Measurements from ENCODE around the gene USH2A. TPM values are rescaled to one million over a fixed set of nuclear protein-coding genes. Genes with fewer than 3 reads are reported as not detected.

The USH2A gene
- total RNA-seq, 1 experiment from 2014 or later = not detected

GRCh38 chr1:215581896-215582295 is 841.4 kb downstream of the USH2A start:
- POLR2A ChIA-PET = no interaction called here
- Histone ChIP-seq H3K4me3 (replicated peaks in 1 of 2; ENCODE audit: low read depth in 1 of 2, low read length in 2 of 2) (no peak overlapping the region), H3K36me3 (ENCODE audit: control insufficient read depth in 1 of 2, insufficient read depth in 2 of 2, low read length in 2 of 2) (peaks cover 11 to 28% of the 10 kb centered on the region in 2 experiments; a peak in 3 of 4 replicates), H3K9ac (ENCODE audit: low read length) (no peak overlapping the region), H3K9me2 (ENCODE audit: insufficient read depth) (no peaks in the 10 kb centered on the region), H2AFZ (ENCODE audit: low read depth, low read length, poor library complexity, severe bottlenecking) (no peak overlapping the region), H3K4me2 (ENCODE audit: low read length) (0 out of 2 replicates have a peak overlapping the region, but pooled peaks have one; percentile 5), H3K27me3 (ENCODE audit: insufficient read depth, low read length) (no peaks in the 10 kb centered on the region), H3K4me1 (ENCODE audit: control insufficient read depth in 1 of 2, insufficient read depth in 2 of 2, low read length in 2 of 2) (peaks cover 12 to 34% of the 10 kb centered on the region in 2 experiments), H3K9me3 (ENCODE audit: control insufficient read depth in 1 of 2, insufficient read depth in 1 of 2, low read depth in 1 of 2, low read length in 2 of 2) (no peaks in the 10 kb centered on the region), H3K79me2 (ENCODE audit: insufficient read depth, low read length) (peaks cover 18% of the 10 kb centered on the region), H4K20me1 (ENCODE audit: insufficient read depth) (no peaks in the 10 kb centered on the region), H3K27ac (ENCODE audit: low read depth, low read length) (no peak overlapping the region)
- no peak for TF ChIP-seq SRF (IDR thresholded peaks at IDR 0.05; ENCODE audit: low read depth)
- intact Hi-C loops (cut with micrococcal nuclease) = no loop called here
- DNase-seq (ENCODE audit: low read depth, low spot score) = no peak
- ATAC-seq = no peak
- CTCF ChIA-PET = no interaction called here
- BruUV-seq (replicated peaks) = TSS peak; percentile 1
- RAD21 ChIA-PET (ENCODE audit: low non-redundant PET in 1 of 2, low total read pairs in 2 of 2, uncharacterized antibody in 2 of 2, unreplicated experiment in 2 of 2) = no interaction called here

Measured in HCT116 (cell line).